IMR-90 (cell line): ENCODE data around the gene RNF144B. TPM values are rescaled to one million over a fixed set of nuclear protein-coding genes. Genes with fewer than 3 reads are reported as not detected.

Experiments
- ATAC-seq: fragments of 200-7000 bp; cut with Tn5 transposase; 2 replicates; pipeline ENCODE4 v1.9.1; 2020; ENCODE audit warnings: low read depth, mild to moderate bottlenecking, moderate library complexity
- BruUV-seq: library from RNA; stranded (reverse); fragments of 400-500 nt; replicated peaks from 2 replicates; lab custom pipeline; 2021; lab: Mats Ljungman, UMichigan
- CTCF ChIA-PET: fragments of 300-600 bp; formaldehyde crosslinking; extraction: SDS; loops from one replicate; lab custom pipeline; 2021; ENCODE audit warnings: antibody characterized with exemption; lab: Yijun Ruan, JAX
- POLR2A ChIA-PET: fragments of 300-600 bp; sonication (Branson Sonifier 250); formaldehyde crosslinking; loops from one replicate; lab custom pipeline; 2022; ENCODE audit warnings: antibody characterized with exemption; ENCODE audit not compliant: unreplicated experiment; lab: Charles Lee
- DNase-seq: peaks from one replicate; pipeline ENCODE4 v3.0.0; 2013
- H2AFZ ChIP-seq: replicated peaks from 2 replicates; pipeline ENCODE3; 2013; ENCODE audit warnings: low read length, mild to moderate bottlenecking; ENCODE audit not compliant: poor library complexity
- H2AK5ac ChIP-seq: 2 replicates; pipeline ENCODE4 v1.6.1; 2013; ENCODE audit warnings: low read depth, low read length, inconsistent platforms
- H2AK9ac ChIP-seq: replicated peaks from 2 replicates; pipeline ENCODE3; 2013; ENCODE audit warnings: mild to moderate bottlenecking, low read depth, low read length, moderate library complexity; ENCODE audit not compliant: poor library complexity
- H2BK120ac ChIP-seq: 2 replicates; pipeline ENCODE4 v1.6.1; 2013; ENCODE audit warnings: low read depth, low read length, inconsistent platforms
- H2BK15ac ChIP-seq: 3 replicates; pipeline ENCODE4 v1.6.1; 2013; ENCODE audit warnings: low read depth, low read length, inconsistent platforms
- H2BK20ac ChIP-seq: 2 replicates; pipeline ENCODE4 v1.6.1; 2013; ENCODE audit warnings: low read depth, mild to moderate bottlenecking, inconsistent platforms, low read length, moderate library complexity
- H2BK5ac ChIP-seq: 2 replicates; pipeline ENCODE4 v1.6.1; 2013; ENCODE audit warnings: mild to moderate bottlenecking, low read depth, low read length, inconsistent platforms; ENCODE audit not compliant: poor library complexity, severe bottlenecking
- H3K14ac ChIP-seq: replicated peaks from 2 replicates; pipeline ENCODE4 v1.6.1; 2013; ENCODE audit warnings: low read depth, low read length, inconsistent platforms
- H3K18ac ChIP-seq: 2 replicates; pipeline ENCODE4 v1.6.1; 2013; ENCODE audit warnings: low read depth, low read length, control low read depth
- H3K23ac ChIP-seq: 2 replicates; pipeline ENCODE4 v1.6.1; 2013; ENCODE audit warnings: low read depth, low read length, inconsistent platforms
- H3K27ac ChIP-seq: 2 replicates; pipeline ENCODE4 v1.5.1; 2013; ENCODE audit warnings: mild to moderate bottlenecking, control low read depth, low read length; ENCODE audit not compliant: insufficient read depth
- H3K27me3 ChIP-seq: 2 replicates; pipeline ENCODE4 v1.6.1; 2013; ENCODE audit warnings: low read length; ENCODE audit not compliant: control insufficient read depth, insufficient read depth
- H3K36me3 ChIP-seq: 2 replicates; pipeline ENCODE4 v1.6.1; 2013; ENCODE audit warnings: low read length, mixed read lengths; ENCODE audit not compliant: control insufficient read depth, insufficient read depth
- H3K4ac ChIP-seq: 2 replicates; pipeline ENCODE4 v1.6.1; 2013; ENCODE audit warnings: low read depth, low read length, inconsistent platforms
- H3K4me1 ChIP-seq: 2 replicates; pipeline ENCODE4 v1.6.1; 2013; ENCODE audit warnings: low read length, mixed read lengths; ENCODE audit not compliant: control insufficient read depth, insufficient read depth
- H3K4me2 ChIP-seq: 2 replicates; pipeline ENCODE4 v1.6.1; 2013; ENCODE audit warnings: low read depth, mild to moderate bottlenecking, control low read depth, low read length, moderate library complexity
- H3K4me3 ChIP-seq: 2 replicates; pipeline ENCODE4 v1.5.1; 2013; ENCODE audit warnings: low read depth, mild to moderate bottlenecking, control low read depth, low read length, moderate library complexity; ENCODE audit not compliant: insufficient read depth
- H3K56ac ChIP-seq: 2 replicates; pipeline ENCODE4 v1.6.1; 2013; ENCODE audit warnings: low read length, inconsistent platforms; ENCODE audit not compliant: insufficient read depth; ENCODE audit errors: extremely low read depth
- H3K79me1 ChIP-seq, 2 experiments: 2 replicates each; pipeline ENCODE4 v1.6.1; 2013; ENCODE audit warnings: low read length in 2 of 2, inconsistent platforms in 1 of 2, low read depth in 1 of 2
- H3K9ac ChIP-seq: 2 replicates; pipeline ENCODE4 v1.6.1; 2013; ENCODE audit warnings: low read depth, low read length, control low read depth
- H3K9me1 ChIP-seq: 2 replicates; pipeline ENCODE4 v1.6.1; 2013; ENCODE audit warnings: low read length, inconsistent platforms; ENCODE audit not compliant: insufficient read depth
- H3K9me3 ChIP-seq: 2 replicates; pipeline ENCODE4 v1.6.1; 2013; ENCODE audit warnings: low read length; ENCODE audit not compliant: control insufficient read depth, insufficient read depth
- H4K20me1 ChIP-seq: 2 replicates; pipeline ENCODE4 v1.6.1; 2013; ENCODE audit warnings: low read length, inconsistent platforms; ENCODE audit not compliant: insufficient read depth
- H4K5ac ChIP-seq: 2 replicates; pipeline ENCODE4 v1.6.1; 2013; ENCODE audit warnings: mild to moderate bottlenecking, low read depth, low read length, control low read depth
- H4K8ac ChIP-seq, 2 experiments: 2 replicates each; pipeline ENCODE4 v1.6.1; 2013; ENCODE audit warnings: low read depth in 2 of 2, low read length in 2 of 2, control low read depth in 1 of 2, inconsistent platforms in 1 of 2
- H4K91ac ChIP-seq: 2 replicates; pipeline ENCODE4 v1.6.1; 2013; ENCODE audit warnings: low read depth, low read length, inconsistent platforms; ENCODE audit not compliant: insufficient read depth
- ELK1 ChIP-seq: fragments of 150-350 bp; IDR thresholded peaks from 2 replicates; pipeline ENCODE4 v1.6.1; 2016; ENCODE audit warnings: low read depth, mild to moderate bottlenecking, low read length, moderate library complexity, borderline replicate concordance
- FOS ChIP-seq: fragments of 150-350 bp; IDR thresholded peaks from 2 replicates; pipeline ENCODE4 v1.6.1; 2016; ENCODE audit warnings: low read depth, low read length
- MAZ ChIP-seq: IDR thresholded peaks from 2 replicates; pipeline ENCODE4 v1.6.1; 2012; ENCODE audit warnings: low read depth, mild to moderate bottlenecking, low read length, improper control_type of control experiment, moderate library complexity, borderline replicate concordance
- MXI1 ChIP-seq: IDR thresholded peaks from 2 replicates; pipeline ENCODE4 v1.6.1; 2012; ENCODE audit warnings: low read depth, mild to moderate bottlenecking, low read length, moderate library complexity, borderline replicate concordance
- POLR2A ChIP-seq: IDR thresholded peaks from 2 replicates; pipeline ENCODE4 v1.6.1; 2012; ENCODE audit warnings: mild to moderate bottlenecking, low read depth, low read length
- RFX5 ChIP-seq: IDR thresholded peaks from 2 replicates; pipeline ENCODE4 v1.8.0; 2012; ENCODE audit warnings: low read depth, mild to moderate bottlenecking, low read length, moderate library complexity
- WGBS, 2 experiments: methylation state at CpG; one replicate each; pipeline versions ENCODE4 v1.1.5 to v1.1.7; 2013; ENCODE audit warnings: missing lambda C conversion rate in 2 of 2; ENCODE audit not compliant: insufficient read length in 1 of 2; ENCODE audit errors: extremely low coverage in 2 of 2; 5-methylcytosine and 5-hydroxymethylcytosine counted together
- dilution Hi-C: fragments of 300-500 bp; cut with HindIII; formaldehyde crosslinking; loops from one replicate; pipeline ENCODE4 v1.14.3; 2018; ENCODE audit warnings: low sequenced_read_pairs; ENCODE audit not compliant: unreplicated experiment
- in situ Hi-C: fragments of 300-500 bp; cut with MboI; formaldehyde crosslinking; loops from 3 replicates; pipeline ENCODE4 v1.14.3; 2019; ENCODE audit warnings: low sequenced_read_pairs, inconsistent platforms, mixed read lengths
- intact Hi-C: fragments of 100-400 bp; cut with micrococcal nuclease; formaldehyde crosslinking; loops from 2 replicates; pipeline ENCODE4 v1.10.0; 2022
- polyA plus RNA-seq, 3 experiments: library from polyadenylated mRNA; depleted of rRNA; stranded (reverse); fragments of >200 nt; gene quantifications; 2 replicates each; pipeline ENCODE4 v1.2.3, GENCODE V29; 2012; ENCODE audit warnings: low replicate concordance in 1 of 3
- total RNA-seq: library from RNA; depleted of rRNA; stranded (reverse); fragments of >200 nt; gene quantifications from 2 replicates; pipeline ENCODE4 v1.2.3, GENCODE V29; 2012

Gene RNF144B
- total and polyA plus RNA-seq, 2 of the 4 experiments (the other 2 are of a cell fraction), result 0.44 to 2.7 TPM

GRCh38 chr6:18400831-18401446 lies 13.8 kb downstream of the RNF144B start:
- Histone ChIP-seq H3K9ac (no peak overlapping the region), H3K79me1 (no peaks in the 10 kb centered on the region), H2AFZ (no peak overlapping the region), H3K27ac (no peak overlapping the region), H3K9me1 (no peaks in the 10 kb centered on the region; the same call in none of the 2 replicates), H3K4me3 (no peak overlapping the region), H2AK9ac (no peak overlapping the region), H2BK15ac (peak overlapping the region; percentile 27; the same call in 2 of the 3 replicates), H3K27me3 (no peaks in the 10 kb centered on the region), H3K9me3 (no peaks in the 10 kb centered on the region), H3K4me2 (no peak overlapping the region; the same call in 1 of the 2 replicates), H2BK20ac (peak overlapping the region; percentile 53; the same call in 1 of the 2 replicates), H3K18ac (peak overlapping the region; percentile 48; the same call in 1 of the 2 replicates), H3K4me1 (peaks cover 6% of the 10 kb centered on the region; the same call in 1 of the 2 replicates), H3K4ac (peak overlapping the region; percentile 6; the same call in 1 of the 2 replicates), H3K23ac (peak overlapping the region; percentile 13; the same call in 1 of the 2 replicates), H4K91ac (0 out of 2 replicates have a peak overlapping the region, but pooled peaks have one; percentile 8), H4K20me1 (no peaks in the 10 kb centered on the region), H2BK5ac (peak overlapping the region; percentile 32), H3K36me3 (no peaks in the 10 kb centered on the region), H4K5ac (peak overlapping the region; percentile 84), H3K14ac (peak overlapping the region; percentile 27), H2AK5ac (peak overlapping the region; percentile 37; the same call in 1 of the 2 replicates), H4K8ac (peak overlapping the region in 1 of 2 experiments; percentile 38; a peak in 2 of 4 replicates), H3K56ac (no peak overlapping the region), H2BK120ac (peak overlapping the region; percentile 45; the same call in 1 of the 2 replicates)
- BruUV-seq, result no TSS peak
- ATAC-seq (no peak), DNase-seq (peak; percentile 40)
- CTCF ChIA-PET, result interaction anchor here (1.1 kb wide), 1 partner anchor 15 kb away, joined by 3 read pairs; no protein-coding TSS in a partner anchor
- POLR2A ChIA-PET, result no interaction called here
- intact Hi-C loops (no loop called here), dilution Hi-C loops (no loop called here), in situ Hi-C loops (no loop called here)
- WGBS, 2 experiments, result no CpG with 5 or more reads among the region's 2 CpGs
- TF ChIP-seq ELK1 (no peak), RFX5 (no peak), MAZ (no peak), FOS (0 out of 2 replicates have a peak, but pooled peaks have one; percentile 2), POLR2A (no peak), MXI1 (no peak)
